OCI-LY1 (cell line): Measurements from ENCODE around the gene SCART1.

Experiments
- H2AFZ ChIP-seq: fragments of 200-600 bp; sonication (generic), shearing (Covaris generic); 2 replicates; pipeline ENCODE4 v1.6.0; 2014; ENCODE audit warnings: antibody characterized with exemption, mild to moderate bottlenecking, low read length
- H3F3A ChIP-seq: fragments of 200-600 bp; sonication (generic), shearing (Covaris generic); 2 replicates; pipeline ENCODE4 v1.6.0; 2014; ENCODE audit warnings: mild to moderate bottlenecking, antibody characterized with exemption, low read length, moderate library complexity; ENCODE audit not compliant: insufficient read depth
- H3K27ac ChIP-seq: fragments of 200-600 bp; sonication (generic); 2 replicates; pipeline ENCODE4 v1.5.1; 2014; ENCODE audit warnings: low read length, mixed run types, mild to moderate bottlenecking, low read depth; ENCODE audit not compliant: poor library complexity, severe bottlenecking
- H3K27me3 ChIP-seq: fragments of 200-600 bp; sonication (generic); 2 replicates; pipeline ENCODE4 v1.6.0; 2014; ENCODE audit warnings: antibody characterized with exemption, mild to moderate bottlenecking, low read length, moderate library complexity; ENCODE audit not compliant: insufficient read depth
- H3K36me3 ChIP-seq: fragments of 200-600 bp; sonication (generic); 2 replicates; pipeline ENCODE4 v1.6.1; 2014; ENCODE audit warnings: mild to moderate bottlenecking, antibody characterized with exemption, low read length, moderate library complexity, mixed read lengths; ENCODE audit not compliant: insufficient read depth
- H3K4me1 ChIP-seq: fragments of 200-600 bp; sonication (generic); 2 replicates; pipeline ENCODE4 v1.5.1; 2014; ENCODE audit warnings: mild to moderate bottlenecking, low read length, moderate library complexity; ENCODE audit not compliant: insufficient read depth, severe bottlenecking
- H3K4me2 ChIP-seq: fragments of 200-600 bp; sonication (generic), shearing (Covaris generic); 2 replicates; pipeline ENCODE4 v1.6.1; 2014; ENCODE audit warnings: low read length
- H3K4me3 ChIP-seq: fragments of 200-600 bp; sonication (generic); 2 replicates; pipeline ENCODE4 v1.5.1; 2014; ENCODE audit warnings: low read length, low read depth, mild to moderate bottlenecking, mixed read lengths; ENCODE audit not compliant: poor library complexity, severe bottlenecking
- H3K79me2 ChIP-seq: fragments of 200-600 bp; shearing (Covaris generic); 2 replicates; pipeline ENCODE4 v1.6.1; 2016; ENCODE audit warnings: mixed run types, low read length, mixed read lengths; ENCODE audit not compliant: insufficient read depth
- H3K9ac ChIP-seq: fragments of 200-600 bp; sonication (generic), shearing (Covaris generic); 2 replicates; pipeline ENCODE4 v1.6.1; 2014; ENCODE audit warnings: mild to moderate bottlenecking, low read length, mixed read lengths
- H3K9me2 ChIP-seq: fragments of 200-600 bp; sonication (generic), shearing (Covaris generic); 2 replicates; pipeline ENCODE4 v1.6.1; 2014; ENCODE audit warnings: low read depth, mild to moderate bottlenecking, low read length, mixed read lengths
- H3K9me3 ChIP-seq: fragments of 200-600 bp; shearing (Covaris generic); 2 replicates; pipeline ENCODE4 v1.6.1; 2014; ENCODE audit warnings: low read length, mixed read lengths
- H4K20me1 ChIP-seq: fragments of 200-600 bp; sonication (generic), shearing (Covaris generic); 2 replicates; pipeline ENCODE4 v1.6.0; 2016; ENCODE audit warnings: mild to moderate bottlenecking, low read length; ENCODE audit not compliant: insufficient read depth
- CTCF ChIP-seq: fragments of 200-600 bp; sonication (generic), shearing (Covaris generic); IDR thresholded peaks from 2 replicates; pipeline ENCODE4 v1.5.1; 2017; ENCODE audit warnings: mild to moderate bottlenecking, antibody characterized with exemption, low read length, moderate library complexity, mixed read lengths
- EZH2 ChIP-seq: fragments of 200-600 bp; sonication (generic), shearing (Covaris generic); IDR thresholded peaks from 2 replicates; pipeline ENCODE4 v1.8.0; 2017; ENCODE audit warnings: borderline replicate concordance, mixed run types, mild to moderate bottlenecking, antibody characterized with exemption, low read length, moderate library complexity, mixed read lengths

Gene SCART1

GRCh38 chr10:133420579-133420978 lies 33.2 kb upstream of the SCART1 start:
- H3K79me2 ChIP-seq = no peaks in the 10 kb centered on the region
- H3K9me2 ChIP-seq = no peaks in the 10 kb centered on the region
- no peak overlapping the region for H3K9ac ChIP-seq
- peaks cover 43% of the 10 kb centered on the region for H3K36me3 ChIP-seq
- H3K9me3 ChIP-seq = peaks cover 2% of the 10 kb centered on the region; the same call in 1 of the 2 replicates
- no peak overlapping the region for H3K4me3 ChIP-seq
- H4K20me1 ChIP-seq = no peaks in the 10 kb centered on the region
- no peak overlapping the region for H2AFZ ChIP-seq
- no peaks in the 10 kb centered on the region for H3K27me3 ChIP-seq
- H3F3A ChIP-seq = no peaks in the 10 kb centered on the region
- no peak overlapping the region for H3K4me2 ChIP-seq
- no peak for TF ChIP-seq EZH2
- no peak for TF ChIP-seq CTCF
- no peak overlapping the region for H3K27ac ChIP-seq
- H3K4me1 ChIP-seq = no peaks in the 10 kb centered on the region

- TF ChIP-seq CTCF (no peak), EZH2 (no peak)
- Histone ChIP-seq H3K79me2 (no peaks in the 10 kb centered on the region), H3F3A (no peaks in the 10 kb centered on the region), H3K27ac (no peak overlapping the region), H3K4me1 (no peaks in the 10 kb centered on the region), H3K27me3 (no peaks in the 10 kb centered on the region), H2AFZ (no peak overlapping the region), H3K9ac (no peak overlapping the region), H3K4me2 (no peak overlapping the region), H3K9me3 (no peaks in the 10 kb centered on the region), H3K9me2 (no peaks in the 10 kb centered on the region), H3K4me3 (no peak overlapping the region), H4K20me1 (no peaks in the 10 kb centered on the region), H3K36me3 (peaks cover 38% of the 10 kb centered on the region)
Measured at GRCh38 chr10:133421336-133422222, 32.2 kb upstream of the SCART1 start.

GRCh38 chr10:133422223-133422806 lies 31.4 kb upstream of the SCART1 start:
- Histone ChIP-seq H3K27me3 (no peaks in the 10 kb centered on the region), H3K4me3 (no peak overlapping the region), H3K4me2 (no peak overlapping the region), H2AFZ (no peak overlapping the region), H3K4me1 (no peaks in the 10 kb centered on the region), H3K9ac (no peak overlapping the region), H3K27ac (no peak overlapping the region), H3F3A (no peaks in the 10 kb centered on the region), H4K20me1 (no peaks in the 10 kb centered on the region), H3K79me2 (no peaks in the 10 kb centered on the region), H3K9me2 (no peaks in the 10 kb centered on the region), H3K9me3 (no peaks in the 10 kb centered on the region), H3K36me3 (peaks cover 38% of the 10 kb centered on the region)
- no peak for TF ChIP-seq EZH2
- no peak for TF ChIP-seq CTCF
